ENCODE data around the gene AP5S1.
"Not testable (repeated sequence)": the region's sequence is repeated elsewhere in the genome, so short reads cannot be mapped to it uniquely, and the experiment has no call there.

Gene AP5S1

GRCh38 chr20:3794168-3794567 is 26.2 kb upstream of the AP5S1 start:
- DNase-seq, result not testable (repeated sequence)

DNA sequence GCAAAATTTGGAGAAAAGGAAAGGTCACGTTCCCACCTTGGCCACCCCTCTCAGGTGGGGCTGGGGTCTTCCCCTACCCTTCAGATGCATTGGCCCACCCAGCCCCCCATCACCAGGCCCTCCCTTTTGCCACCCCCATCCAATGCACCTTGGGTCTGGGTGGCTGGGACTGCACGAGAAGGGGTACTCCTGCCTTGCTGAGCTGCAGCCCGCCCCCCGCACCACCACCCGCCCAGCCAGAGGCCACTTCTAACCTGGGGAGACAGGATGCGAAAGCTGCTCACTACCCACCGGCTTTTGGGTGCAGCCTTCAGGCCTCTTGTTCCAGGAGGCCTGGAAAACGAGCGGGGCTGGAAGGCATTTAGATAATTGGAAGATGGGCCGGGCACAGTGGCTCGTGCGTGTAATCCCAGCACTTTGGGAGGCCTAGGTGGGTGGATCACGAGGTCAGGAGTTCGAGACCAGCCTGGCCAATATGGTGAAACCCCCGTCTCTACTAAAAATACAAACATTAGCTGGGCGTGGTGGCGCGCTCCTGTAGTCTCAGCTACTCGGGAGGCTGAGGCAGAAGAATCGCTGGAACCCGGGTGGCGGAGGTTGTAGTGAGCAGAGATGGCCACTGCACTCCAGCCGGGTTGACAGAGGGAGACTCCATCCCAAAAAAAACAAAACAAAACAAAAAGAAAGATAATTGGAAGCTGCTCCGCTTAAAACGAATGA is 25.5 kb upstream of the AP5S1 start:
- no peak for DNase-seq

- DNase-seq, result peak; percentile 96
Observed at GRCh38 chr20:3795511-3796468, 24.6 kb upstream of the AP5S1 start, which contains the start of gene CDC25B. TSS of gene CDC25B (plus strand) at chr20:3796310. CDS start at chr20:3796532, 222 bp downstream.

DNA sequence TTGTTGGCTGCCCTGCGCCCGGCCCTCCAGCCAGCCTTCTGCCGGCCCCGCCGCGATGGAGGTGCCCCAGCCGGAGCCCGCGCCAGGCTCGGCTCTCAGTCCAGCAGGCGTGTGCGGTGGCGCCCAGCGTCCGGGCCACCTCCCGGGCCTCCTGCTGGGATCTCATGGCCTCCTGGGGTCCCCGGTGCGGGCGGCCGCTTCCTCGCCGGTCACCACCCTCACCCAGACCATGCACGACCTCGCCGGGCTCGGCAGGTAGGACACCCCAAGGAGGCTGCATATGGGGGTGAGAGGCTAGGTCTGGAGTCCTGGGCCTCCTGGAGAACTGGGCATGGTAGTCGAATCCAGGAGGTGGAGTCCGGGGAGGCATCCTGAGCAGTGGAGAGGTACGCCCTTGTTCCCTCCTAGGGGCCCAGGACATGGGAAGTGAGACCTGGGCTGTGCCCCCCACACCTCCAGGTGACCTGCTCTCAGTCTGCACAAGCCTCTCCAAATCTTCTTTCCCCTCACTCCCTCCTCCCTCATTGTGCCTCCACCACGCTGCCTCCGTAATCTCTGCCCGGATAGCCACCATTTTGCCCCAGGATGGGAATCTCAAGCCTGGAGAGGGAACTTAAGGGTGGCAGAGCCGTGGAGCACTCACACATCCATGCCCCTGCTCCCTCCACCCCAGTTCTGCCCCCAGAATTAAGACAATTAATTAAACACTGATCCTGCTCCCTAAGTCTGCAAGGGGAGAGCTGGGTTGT is 23.7 kb upstream of the AP5S1 start:
- DNase-seq, result no peak

DNA sequence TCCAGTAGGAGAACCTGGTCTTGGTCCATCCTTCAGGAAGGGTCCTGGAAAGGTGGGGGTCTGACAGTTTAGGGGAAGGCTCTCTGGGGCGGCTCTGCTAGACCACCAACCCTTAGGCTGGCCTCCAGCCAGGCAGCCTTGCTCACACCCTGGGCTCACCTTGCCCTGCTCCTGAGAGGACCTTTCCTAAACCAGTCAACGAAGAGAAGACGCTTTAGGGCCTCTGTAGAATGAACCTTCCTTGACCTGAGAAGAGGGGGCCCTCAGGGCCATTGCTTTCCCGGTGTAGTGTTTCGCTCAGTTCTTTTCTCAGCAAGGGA is 23.2 kb upstream of the AP5S1 start:
- no peak for DNase-seq

- peak; percentile 82 for DNase-seq
Observed at GRCh38 chr20:3797592-3798372, 22.6 kb upstream of the AP5S1 start.

- DNase-seq, result no peak
Observed at GRCh38 chr20:3798373-3798768, 22.0 kb upstream of the AP5S1 start.

DNA sequence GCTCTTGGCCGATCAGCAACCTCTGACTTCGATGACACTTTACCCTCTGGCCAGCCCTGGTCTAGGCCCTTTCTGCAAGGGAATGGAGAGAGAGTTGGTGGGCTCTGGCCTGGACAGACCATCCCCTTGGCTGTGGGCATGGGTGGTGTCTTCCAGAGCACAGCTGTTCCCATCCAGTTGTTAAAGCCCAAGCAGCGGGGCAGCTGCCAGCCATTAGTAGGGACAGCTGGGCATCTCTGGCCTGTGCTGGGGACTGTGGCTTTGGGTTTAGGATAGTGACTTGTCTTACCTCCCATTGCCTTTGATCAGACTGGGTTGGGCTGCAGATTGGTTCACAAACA is 21.5 kb upstream of the AP5S1 start:
- DNase-seq, result no peak

GRCh38 chr20:3800256-3800877 is 20.0 kb upstream of the AP5S1 start:
- no peak for DNase-seq

DNA sequence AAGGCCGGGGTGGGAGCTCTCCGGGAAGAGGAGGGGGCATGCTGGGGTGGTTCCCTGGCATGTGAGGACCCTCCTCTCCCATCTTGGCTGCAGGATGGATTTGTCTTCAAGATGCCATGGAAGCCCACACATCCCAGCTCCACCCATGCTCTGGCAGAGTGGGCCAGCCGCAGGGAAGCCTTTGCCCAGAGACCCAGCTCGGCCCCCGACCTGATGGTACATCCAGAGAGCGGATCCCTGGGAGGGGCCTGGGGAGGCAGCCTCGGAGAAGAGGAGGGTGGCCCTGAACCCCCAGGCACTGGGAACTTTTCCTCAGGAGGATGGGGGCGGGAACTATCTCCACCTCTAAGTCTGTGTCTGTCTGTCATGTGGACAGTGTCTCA is 19.5 kb upstream of the AP5S1 start:
- no peak for DNase-seq

GRCh38 chr20:3801299-3801698 is 19.0 kb upstream of the AP5S1 start:
- DNase-seq, result no peak

DNA sequence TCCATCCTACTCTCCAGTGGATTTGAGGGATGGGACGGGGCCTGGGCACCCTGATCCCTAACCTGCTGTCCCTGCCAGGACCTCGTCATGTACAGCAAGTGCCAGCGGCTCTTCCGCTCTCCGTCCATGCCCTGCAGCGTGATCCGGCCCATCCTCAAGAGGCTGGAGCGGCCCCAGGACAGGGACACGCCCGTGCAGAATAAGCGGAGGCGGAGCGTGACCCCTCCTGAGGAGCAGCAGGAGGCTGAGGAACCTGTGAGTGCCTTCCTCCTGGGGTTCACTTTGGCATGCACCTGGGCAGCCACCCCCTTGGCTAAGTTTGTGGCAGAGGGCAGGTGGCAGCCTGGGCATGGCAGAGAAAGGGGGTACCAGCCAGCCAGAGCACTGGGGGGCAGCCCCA is 18.5 kb upstream of the AP5S1 start:
- DNase-seq, result no peak

DNA sequence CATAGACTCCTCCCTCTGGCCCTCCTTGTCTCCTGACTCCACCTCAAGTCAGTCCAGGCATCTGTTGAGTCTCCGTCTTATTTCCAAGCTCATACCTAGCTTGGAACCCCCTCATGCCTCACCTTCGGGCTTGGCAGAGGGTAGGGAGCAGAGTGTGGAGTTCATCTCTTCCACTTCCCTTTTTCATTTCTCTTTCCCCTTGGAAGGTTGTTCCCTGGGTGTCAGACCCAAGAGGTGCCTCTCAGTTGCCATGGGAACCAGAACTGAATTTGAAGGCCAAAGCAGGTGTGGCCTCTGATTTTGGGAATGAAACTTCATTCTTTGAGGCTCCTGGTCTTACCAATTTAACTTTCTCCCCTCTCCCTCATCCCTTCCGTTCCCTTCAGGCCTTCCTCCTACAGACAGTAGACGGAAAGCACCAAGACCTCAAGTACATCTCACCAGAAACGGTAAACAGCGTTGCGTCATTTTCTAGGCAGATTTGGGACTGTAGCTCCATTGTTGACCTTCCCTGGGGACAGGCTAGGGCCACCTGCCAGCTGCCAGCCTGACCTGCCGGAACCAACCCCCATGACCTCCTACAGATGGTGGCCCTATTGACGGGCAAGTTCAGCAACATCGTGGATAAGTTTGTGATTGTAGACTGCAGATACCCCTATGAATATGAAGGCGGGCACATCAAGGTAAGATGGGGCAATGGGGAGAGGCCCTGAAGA is 17.7 kb upstream of the AP5S1 start:
- no peak for DNase-seq

- DNase-seq, result no peak
Observed at GRCh38 chr20:3803289-3803688, 17.1 kb upstream of the AP5S1 start.

- DNase-seq, result no peak
Observed at GRCh38 chr20:3803854-3804253, 16.5 kb upstream of the AP5S1 start.

DNA sequence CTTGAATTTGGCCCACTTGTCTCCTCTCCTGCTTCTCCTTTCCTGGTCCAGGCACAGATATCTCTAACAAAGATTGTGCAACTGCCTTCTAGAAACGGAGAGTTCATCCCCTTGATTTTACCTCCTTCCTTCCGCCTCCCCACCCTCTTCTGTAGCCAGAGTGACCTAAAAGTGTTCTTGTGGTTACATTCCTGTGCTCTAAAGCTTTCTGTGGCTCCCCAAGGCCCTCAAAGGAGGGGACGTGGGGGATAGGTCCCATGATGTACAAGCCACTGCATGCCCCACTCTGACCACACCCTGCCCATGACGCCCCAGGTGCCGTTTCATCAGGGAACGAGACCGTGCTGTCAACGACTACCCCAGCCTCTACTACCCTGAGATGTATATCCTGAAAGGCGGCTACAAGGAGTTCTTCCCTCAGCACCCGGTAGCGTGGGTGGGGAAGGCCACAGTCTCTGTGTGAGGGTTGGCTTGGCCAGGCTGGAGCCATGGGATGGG is 16.0 kb upstream of the AP5S1 start:
- DNase-seq, result no peak

DNA sequence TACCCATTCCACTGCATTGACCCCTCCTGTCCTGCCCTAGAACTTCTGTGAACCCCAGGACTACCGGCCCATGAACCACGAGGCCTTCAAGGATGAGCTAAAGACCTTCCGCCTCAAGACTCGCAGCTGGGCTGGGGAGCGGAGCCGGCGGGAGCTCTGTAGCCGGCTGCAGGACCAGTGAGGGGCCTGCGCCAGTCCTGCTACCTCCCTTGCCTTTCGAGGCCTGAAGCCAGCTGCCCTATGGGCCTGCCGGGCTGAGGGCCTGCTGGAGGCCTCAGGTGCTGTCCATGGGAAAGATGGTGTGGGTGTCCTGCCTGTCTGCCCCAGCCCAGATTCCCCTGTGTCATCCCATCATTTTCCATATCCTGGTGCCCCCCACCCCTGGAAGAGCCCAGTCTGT is 15.6 kb upstream of the AP5S1 start:
- DNase-seq, result no peak

DNA sequence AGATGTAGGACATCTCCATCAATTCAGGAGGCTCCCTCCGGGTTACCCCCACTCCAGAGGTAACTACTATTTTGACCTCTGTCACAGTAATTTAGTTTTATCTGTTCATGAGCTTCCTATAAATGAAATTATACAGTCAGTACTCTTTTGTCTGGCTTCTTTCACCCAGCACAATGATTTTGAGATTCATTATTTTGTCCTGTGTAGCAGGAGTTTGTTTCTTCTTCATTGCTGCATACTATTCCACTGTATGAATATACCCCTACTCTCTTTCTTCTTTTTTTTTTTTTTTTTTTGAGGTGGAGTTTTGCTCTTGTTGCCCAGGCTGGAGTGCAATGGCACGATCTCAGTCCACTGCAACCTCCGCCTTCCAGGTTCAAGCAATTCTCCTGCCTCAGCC is 11.8 kb upstream of the AP5S1 start:
- no peak for DNase-seq

DNA sequence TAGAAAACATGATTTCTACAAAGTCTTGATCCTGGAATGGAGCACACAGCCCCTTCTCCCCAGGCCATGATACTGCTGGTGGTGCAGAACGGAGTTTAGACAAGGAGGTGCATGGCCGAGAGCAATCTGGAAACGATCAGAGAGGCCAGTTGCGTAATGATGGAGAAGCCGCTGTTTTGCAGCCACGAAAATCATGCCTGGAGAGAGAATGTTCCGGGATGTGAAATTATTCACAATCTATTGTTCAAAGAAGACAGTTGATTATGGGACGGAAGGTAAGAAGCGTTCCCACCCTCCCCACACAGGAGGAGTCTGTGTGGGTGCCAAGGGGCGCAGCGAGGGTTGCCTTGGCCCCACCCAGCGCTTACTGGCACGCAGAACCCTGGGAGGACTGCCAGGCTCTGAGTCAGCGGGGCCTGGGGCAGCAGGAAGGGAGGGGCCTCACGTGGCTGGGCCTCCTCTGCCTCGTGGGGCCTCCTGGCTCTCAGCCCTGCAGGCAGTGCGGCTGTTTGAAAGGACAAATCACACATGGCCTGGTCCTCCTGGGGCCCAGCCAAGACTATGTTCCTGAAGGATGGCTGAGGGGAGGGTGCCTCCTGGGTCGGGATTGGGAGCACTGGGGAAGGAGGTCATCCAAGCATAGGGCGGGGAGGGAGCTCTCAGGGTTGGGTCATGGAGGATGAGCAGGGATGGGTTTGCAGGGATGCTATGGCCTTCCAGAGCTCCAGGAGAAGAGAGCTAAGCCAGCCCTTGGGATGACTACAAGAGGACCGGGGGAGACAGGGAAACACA is 8.7 kb upstream of the AP5S1 start:
- peak; percentile 97 for DNase-seq

DNA sequence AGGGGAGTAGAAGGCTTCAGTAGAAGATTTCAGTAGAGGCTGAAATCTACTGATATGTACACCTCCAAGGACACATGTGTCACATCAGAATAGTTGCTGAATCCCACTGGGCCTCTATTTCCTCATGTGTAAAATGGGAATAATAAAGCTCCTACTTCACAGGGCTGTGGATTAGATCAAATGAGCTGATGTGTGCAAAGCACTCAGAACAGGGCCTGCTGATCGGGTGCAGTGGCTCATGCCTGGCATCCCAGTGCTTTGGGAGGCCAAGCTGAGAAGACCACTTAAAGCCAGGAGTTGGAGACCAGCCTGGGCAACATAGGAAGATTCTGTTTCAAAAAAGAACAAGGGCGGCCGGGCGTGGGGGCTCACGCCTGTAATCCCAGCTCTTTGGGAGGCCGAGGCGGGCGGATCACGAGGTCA is 8.1 kb upstream of the AP5S1 start:
- no peak for DNase-seq

Data from activated effector memory CD4-positive, alpha-beta T cell treated with anti-CD3 and anti-CD28 coated beads, Interleukin-2, amount 50 U/mL, for 16 hours (primary cell).